ENCODE measurements around the gene NMNAT1. TPM values are rescaled to one million over a fixed set of nuclear protein-coding genes. Genes with fewer than 3 reads are reported as not detected.
A peak's percentile ranks its signal among the peaks of the same experiment; 100 is the strongest.
"Not testable (repeated sequence)": the region's sequence is repeated elsewhere in the genome, so short reads cannot be mapped to it uniquely, and the experiment has no call there.

NMNAT1 gene
- total RNA-seq, 4 donors from 2014 or later, result 4.7 to 6.5 (median 5.6) TPM

DNA sequence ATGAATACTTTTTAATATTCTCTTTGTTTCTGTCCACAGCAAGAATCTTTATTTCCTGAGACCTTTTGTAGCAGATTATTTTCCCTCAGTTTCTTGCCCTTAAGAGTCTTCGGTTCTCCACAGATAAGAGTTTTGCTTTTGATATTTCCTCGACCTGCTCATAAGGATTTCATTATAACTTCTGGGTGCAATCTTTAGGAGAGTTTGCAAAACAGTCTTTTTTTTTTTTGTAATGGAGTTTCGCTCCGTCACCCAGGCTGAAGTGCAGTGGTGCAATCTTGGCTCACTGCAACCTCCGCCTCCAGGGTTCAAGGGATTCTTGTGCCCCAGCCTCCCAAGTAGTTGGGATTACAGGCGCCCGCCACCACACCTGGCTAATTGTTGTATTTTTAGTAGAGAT lies 79.4 kb downstream of the NMNAT1 start:
- ATAC-seq (ENCODE audit: low FRiP score), result no peak
- TF ChIP-seq, protein P1, sequence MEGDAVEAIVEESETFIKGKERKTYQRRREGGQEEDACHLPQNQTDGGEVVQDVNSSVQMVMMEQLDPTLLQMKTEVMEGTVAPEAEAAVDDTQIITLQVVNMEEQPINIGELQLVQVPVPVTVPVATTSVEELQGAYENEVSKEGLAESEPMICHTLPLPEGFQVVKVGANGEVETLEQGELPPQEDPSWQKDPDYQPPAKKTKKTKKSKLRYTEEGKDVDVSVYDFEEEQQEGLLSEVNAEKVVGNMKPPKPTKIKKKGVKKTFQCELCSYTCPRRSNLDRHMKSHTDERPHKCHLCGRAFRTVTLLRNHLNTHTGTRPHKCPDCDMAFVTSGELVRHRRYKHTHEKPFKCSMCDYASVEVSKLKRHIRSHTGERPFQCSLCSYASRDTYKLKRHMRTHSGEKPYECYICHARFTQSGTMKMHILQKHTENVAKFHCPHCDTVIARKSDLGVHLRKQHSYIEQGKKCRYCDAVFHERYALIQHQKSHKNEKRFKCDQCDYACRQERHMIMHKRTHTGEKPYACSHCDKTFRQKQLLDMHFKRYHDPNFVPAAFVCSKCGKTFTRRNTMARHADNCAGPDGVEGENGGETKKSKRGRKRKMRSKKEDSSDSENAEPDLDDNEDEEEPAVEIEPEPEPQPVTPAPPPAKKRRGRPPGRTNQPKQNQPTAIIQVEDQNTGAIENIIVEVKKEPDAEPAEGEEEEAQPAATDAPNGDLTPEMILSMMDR (IDR thresholded peaks at IDR 0.05), result no peak
- DNase-seq (ENCODE audit: low spot score), result no peak

DNA sequence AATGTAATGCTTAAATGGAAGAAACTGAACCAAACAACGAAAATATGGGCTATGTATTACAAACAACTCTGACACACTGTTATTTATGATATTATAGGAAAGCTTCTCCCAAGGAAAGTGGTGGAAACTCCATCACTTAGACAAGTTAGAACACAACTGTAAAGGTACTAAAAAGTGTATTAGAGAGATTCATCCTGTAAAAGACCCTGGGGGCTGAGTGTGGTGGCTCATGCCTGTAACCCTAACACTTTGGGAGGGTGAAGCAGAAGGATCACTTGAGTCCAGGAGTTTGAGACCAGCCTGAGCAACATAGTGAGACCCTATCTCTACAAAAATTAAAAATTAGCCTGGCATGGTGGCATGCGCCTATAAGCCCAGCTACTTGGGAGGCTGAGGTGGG lies 82.1 kb downstream of the NMNAT1 start:
- DNase-seq (ENCODE audit: low spot score) (no peak), ATAC-seq (ENCODE audit: low FRiP score) (no peak)
- TF ChIP-seq, protein P1 (IDR thresholded peaks at IDR 0.05), result no peak

DNA sequence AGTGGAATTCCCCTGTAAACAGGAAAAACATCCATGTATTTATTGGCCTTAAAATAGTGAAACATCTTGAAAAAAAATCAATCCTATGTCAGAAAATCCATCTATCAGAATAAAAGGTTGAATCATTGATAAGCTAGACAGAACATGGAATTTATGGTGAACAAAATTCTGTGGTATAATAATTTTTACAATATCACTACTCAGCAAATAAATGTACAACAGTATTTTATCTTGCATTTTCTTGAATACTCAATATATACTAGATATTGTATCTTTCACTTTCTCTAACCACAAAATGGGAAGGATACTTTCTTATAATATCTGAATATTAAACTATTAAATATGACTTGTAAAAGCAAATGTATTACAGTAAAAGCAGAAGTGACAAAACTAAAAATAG lies 83.8 kb downstream of the NMNAT1 start:
- ATAC-seq (ENCODE audit: low FRiP score) (no peak), DNase-seq (ENCODE audit: low spot score) (no peak)
- TF ChIP-seq, protein P1 (IDR thresholded peaks at IDR 0.05), result no peak

DNA sequence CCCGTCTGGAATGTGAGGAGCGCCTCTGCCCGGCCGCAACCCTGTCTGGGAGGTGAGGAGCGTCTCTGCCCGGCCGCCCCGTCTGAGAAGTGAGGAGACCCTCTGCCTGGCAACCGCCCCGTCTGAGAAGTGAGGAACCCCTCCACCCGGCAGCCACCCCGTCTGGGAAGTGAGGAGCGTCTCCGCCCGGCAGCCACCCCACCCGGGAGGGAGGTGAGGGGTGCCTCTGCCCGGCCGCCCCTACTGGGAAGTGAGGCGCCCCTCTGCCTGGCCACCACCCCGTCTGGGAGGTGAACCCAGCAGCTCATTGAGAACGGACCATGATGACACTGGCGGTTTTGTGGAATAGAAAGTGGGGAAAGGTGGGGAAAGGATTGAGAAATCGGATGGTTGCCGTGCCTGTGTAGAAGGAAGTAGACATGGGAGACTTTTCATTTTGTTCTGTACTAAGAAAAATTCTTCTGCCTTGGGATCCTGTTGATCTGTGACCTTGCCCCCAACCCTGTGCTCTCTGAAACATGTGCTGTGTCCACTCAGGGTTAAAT lies 85.8 kb downstream of the NMNAT1 start:
- not testable (repeated sequence) for DNase-seq (ENCODE audit: low spot score); ATAC-seq (ENCODE audit: low FRiP score)

DNA sequence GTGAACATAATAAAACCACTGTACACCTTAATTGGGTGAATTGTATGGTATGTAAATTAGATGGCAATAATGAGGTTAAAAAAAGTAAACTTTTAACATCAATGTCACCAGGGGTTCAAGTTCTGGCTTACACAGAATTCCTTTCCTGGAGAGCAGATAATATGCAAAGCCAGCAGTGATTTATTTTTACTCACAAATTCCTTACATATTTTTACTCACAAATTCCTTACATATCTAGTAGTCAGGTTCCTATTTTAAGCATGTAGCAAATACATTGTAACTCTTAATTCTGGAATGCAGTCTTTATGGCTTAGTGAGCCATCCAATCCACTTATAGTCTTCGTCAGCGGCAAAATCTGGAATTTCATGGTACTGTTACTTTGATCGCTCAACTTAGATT lies 88.2 kb downstream of the NMNAT1 start:
- TF ChIP-seq, protein P1 (IDR thresholded peaks at IDR 0.05), result no peak
- no peak for ATAC-seq (ENCODE audit: low FRiP score)
- DNase-seq (ENCODE audit: low spot score), result no peak

DNA sequence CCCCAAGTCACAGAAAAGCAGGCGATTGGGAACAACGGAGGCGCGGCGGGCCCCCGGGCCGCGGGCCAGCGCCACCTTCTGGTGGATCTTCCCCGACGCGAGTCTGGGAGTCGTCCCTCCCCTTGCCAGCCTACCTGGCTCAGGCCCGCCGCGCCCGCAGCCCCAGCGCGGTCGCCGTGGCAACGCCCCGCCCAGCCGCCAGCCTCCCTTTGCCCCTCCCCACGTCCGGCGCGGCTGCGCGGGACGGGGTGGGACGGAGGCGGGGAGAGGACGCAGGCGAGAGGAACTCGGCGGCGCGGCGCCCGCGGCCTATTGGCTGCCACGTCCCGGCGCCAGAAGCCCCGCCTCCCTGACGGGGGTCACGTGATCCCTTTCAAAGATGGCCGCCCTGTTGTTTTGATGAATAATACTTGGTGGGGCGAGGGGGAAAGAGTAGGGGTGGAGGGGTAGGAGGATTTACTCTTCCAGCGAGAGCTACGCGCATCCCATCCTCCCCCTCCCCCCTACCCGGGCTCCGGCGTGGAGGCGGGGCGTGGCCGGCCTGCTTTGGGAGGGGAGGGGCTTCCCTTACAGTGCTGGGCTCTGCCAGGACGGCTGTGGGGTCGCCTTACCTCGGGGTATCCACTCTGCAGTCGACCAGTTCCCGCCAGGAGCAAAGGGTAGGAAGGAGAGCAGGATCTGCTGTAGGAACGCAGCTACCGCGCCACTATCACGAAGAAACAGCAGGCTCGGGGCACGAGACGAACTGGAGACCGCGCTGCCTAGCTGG lies 89.5 kb downstream of the NMNAT1 start, which contains the start of gene UBE4B:
Gene UBE4B, plus strand, starts transcription at position 369 of the 769 bp plus-strand sequence. CDS start 713 bp downstream, outside the sequence.
- ATAC-seq (ENCODE audit: low FRiP score) (peak; percentile 99), DNase-seq (ENCODE audit: low spot score) (peak; percentile 94)
- TF ChIP-seq, protein P1 (IDR thresholded peaks at IDR 0.05), result peak in 2 of 3 donors; percentile 74 to 81

DNA sequence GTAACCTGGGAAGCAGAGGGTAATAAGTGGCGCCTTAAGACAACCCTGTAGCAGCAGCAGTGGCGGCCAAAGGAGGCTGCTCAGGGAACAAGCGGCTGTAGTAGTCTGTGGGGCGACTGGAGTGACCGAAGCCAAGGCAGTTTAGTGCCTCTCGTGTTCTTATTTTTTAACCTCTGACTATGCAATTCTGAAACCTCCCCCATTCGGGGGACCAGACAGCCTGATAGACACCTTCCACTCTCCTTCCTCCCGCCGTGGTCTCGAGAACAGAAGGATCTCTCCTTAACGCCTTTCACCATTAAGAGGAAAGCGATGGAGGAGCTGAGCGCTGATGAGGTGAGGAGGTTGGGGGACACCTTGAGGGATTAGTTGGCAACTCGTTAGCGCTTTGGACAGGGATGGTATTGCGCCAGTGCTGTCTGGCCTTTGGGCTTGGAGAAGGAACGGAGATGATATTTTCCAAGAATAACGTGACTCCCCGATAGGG lies 90.1 kb downstream of the NMNAT1 start:
- ATAC-seq (ENCODE audit: low FRiP score), result peak; percentile 38

More for the DNA sequence above, 90.1 kb downstream of the NMNAT1 start:
- TF ChIP-seq, protein P1 (IDR thresholded peaks at IDR 0.05), result no peak
- no peak for DNase-seq (ENCODE audit: low spot score)

Small RNA genes lying within 50 kb of the gene (small RNA-seq; reads per million reads assigned to genes)
- not detected for gene MIR5697

Other genes with a start within 250 kb of the NMNAT1 start
- gene CLSTN1, start 119.5 kb upstream of the NMNAT1 start, total RNA-seq, result 10 to 100 TPM; 28.3 to 41.0 (median 30.1) TPM
- gene CTNNBIP1, start 33.2 kb upstream of the NMNAT1 start, total RNA-seq, result 10 to 100 TPM; 13.3 to 42.6 (median 15.7) TPM
- 10 to 100 TPM; 15.1 to 31.8 (median 19.9) TPM for gene LZIC, start 84 bp upstream of the NMNAT1 start, total RNA-seq
- 100 to 1,000 TPM in 3 of 4 donors, 10 to 100 TPM in 1; 96.8 to 404 (median 290) TPM for gene RBP7, start 53.8 kb downstream of the NMNAT1 start, total RNA-seq
- 10 to 100 TPM; 33.3 to 58.4 (median 46.1) TPM for gene UBE4B, start 89.5 kb downstream of the NMNAT1 start, total RNA-seq

Measured in omental fat pad (tissue), 4 donors.